NCI-H82 treated with DMSO at 0.1 percent for 48 hours (cell line): ENCODE measurements around the gene DPYSL4.

ENCODE experiments used
- DNase-seq: peaks from one replicate; lab custom pipeline; 2025; ENCODE audit not compliant: unreplicated experiment; lab: John Stamatoyannopoulos, UW

Gene DPYSL4

DNA sequence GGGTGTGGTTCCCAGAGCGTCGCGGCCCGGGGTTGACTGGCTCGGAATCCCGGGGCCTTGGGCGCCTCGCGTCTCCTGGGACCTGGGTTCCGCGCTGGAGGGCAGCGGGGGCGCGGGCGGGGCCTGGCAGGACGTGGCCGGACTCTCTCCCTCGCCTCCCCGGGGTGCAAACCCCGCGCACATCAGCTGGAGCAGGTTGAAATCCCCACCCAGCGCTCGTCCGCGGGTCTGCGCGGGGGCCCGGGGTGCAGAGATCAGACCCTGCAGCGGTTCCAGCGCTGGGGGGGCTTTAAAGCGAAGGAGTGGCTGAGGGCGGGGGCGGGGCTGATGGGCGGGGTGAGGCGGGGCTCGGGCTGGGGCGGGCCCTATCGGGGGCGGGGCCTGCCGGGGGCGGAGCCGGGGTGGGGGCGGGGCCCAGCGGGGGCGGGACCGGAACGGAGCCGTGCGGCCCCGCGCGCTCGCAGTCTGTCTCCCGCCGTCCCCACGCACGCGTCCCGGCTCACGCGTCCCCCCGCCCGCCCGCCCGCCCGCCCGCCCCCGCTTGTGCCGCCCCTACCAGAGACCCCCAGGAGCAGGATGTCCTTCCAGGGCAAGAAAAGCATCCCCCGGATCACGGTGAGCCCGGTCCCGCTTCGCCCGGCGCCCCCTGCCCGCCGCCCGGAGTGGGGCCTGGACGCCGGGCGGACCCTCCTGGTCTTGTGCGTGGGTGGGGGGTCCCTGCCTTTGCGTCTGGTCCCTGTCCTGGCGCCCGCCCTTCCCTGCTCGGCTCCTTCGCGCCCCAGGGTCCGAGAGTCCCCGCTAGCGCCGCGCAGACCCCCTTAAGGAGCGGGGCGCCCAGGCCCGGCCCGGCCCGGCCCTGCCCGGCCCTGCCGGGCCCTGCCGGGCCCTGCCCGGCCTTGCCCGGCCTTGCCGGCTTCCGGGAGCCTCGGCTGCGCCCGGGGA is at the start of gene DPYSL4:
Gene DPYSL4 (plus strand): TSS at position 461 of the 942 bp plus-strand sequence. CDS start 116 bp downstream, at position 577.
- DNase-seq = no peak

GRCh38 chr10:132137111-132138072 is 49.4 kb upstream of the DPYSL4 start:
- no peak for DNase-seq

- DNase-seq = no peak
Measured at GRCh38 chr10:132138133-132138532, 48.6 kb upstream of the DPYSL4 start.

GRCh38 chr10:132138596-132138995 is 48.2 kb upstream of the DPYSL4 start:
- no peak for DNase-seq

DNA sequence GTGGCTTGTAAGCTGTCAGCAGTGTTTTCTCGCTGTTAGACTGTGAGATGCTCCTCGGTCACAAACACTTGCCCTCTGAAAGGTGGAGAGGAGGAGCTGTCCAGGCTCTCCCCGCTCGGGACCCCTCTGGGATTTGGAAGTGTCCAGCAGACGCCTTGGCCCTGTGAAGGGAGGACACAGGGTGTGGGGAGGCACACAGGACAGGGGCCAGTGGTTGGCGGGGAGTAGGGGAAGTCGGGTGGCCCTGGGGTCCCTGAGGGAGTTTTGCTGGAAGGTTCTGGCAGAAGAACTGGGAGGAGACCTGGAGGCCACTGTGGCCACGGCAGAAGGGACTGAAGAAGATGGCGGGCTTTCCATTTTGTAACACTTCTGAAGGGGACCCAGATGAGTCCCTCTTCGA is 47.2 kb upstream of the DPYSL4 start:
- no peak for DNase-seq

GRCh38 chr10:132140167-132140925 is 46.4 kb upstream of the DPYSL4 start:
- DNase-seq = no peak

GRCh38 chr10:132141076-132141475 is 45.7 kb upstream of the DPYSL4 start:
- DNase-seq = no peak

- no peak for DNase-seq
Measured at GRCh38 chr10:132141526-132142395, 45.0 kb upstream of the DPYSL4 start.

DNA sequence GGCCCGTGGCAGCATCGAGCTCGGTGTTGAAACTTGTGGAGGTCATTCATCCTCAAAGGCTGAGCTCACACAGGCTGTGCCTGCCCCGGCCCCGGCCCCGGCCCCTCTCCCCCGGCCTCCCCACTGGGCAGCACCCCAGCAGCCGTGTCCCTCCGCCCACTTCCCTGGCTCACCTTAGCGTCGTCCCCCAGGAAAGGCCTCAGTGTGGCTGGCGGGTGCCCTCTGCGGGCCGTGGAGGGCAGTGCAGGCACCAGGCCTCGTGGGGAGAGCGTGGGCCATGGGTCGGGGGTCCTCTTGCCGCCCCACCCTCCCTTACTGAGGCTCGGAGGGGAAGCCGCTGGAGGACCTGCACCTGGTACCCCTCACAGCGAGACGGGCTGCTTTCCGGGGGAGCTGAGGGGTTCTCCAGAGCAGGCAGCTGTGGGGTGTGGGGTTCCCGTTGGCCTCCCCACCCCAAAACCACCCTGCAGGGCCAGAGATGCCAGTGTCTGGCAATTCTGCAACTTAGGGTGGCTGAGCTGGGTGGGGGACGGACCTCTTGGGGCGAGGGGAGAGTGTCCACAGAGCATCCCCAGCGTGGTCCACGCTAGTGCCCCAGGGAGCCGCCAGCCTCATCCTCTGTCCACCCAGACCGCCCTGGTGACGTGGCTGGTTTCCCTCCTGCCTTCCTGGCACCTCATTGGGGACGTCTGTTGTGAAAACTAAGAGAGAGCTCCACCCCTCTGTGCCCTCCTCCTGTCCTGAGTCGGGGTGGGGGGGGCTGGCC is 44.2 kb upstream of the DPYSL4 start:
- no peak for DNase-seq

DNA sequence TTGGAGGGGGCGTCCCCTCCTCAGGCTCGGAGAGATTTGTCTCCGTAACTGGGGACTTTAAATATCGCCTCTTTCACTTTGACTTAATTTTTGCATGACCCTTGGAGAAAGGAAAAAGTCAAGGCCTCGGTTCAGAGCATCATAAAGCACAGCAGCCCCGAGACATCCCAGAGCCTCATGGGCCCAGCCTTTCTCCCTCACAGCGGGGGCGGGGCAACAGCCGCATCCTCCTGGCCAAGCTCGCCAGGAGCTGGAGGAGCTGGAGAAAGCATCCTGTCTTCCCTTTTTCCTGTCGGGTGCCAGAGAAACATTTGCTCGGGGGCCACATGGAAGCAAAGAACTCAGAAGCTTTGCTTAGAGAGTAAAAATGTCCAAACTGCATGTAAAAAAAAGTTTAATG is 43.6 kb upstream of the DPYSL4 start:
- DNase-seq = no peak

- no peak for DNase-seq
Measured at GRCh38 chr10:132144086-132144485, 42.7 kb upstream of the DPYSL4 start.

DNA sequence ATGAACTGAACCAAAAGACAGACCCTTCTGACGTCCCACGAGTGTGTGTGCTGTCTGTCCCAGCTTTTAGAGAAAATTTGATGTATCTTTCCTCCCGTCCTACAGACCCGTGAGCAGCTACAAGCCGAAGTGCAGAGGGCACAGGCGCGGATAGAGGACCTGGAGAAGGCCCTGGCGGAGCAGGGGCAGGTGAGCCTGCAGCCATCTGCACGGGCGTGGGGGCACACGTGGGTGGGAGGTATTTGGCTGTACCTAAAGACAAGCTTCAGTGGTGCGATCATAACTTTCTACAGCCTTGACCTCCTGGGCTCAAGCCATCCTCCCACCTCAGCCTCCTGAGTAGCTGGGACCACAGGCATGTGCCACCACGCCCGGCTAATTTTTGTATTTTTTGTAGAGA is 41.7 kb upstream of the DPYSL4 start:
- no peak for DNase-seq

GRCh38 chr10:132145521-132146185 is 41.1 kb upstream of the DPYSL4 start:
- no peak for DNase-seq

DNA sequence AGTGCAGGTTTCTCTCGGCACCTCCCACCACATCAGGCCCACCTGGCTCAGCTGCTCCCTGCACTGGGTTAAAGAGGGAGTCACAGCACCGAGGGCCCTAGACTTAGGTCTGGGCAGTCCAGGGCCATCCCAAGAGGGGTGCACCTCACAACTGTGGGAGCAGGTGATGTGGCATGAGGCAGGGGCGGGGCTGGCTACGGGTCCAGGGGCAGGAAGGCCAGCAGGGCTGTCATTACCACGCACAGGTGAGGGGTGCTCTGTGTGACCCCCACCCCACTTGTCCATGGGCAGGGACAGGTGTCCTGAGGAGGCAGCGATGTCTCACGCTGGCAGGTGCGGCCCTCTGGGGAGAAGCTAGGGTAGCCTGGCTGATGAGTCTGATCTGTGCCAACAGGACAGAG is 40.5 kb upstream of the DPYSL4 start:
- no peak for DNase-seq

- no peak for DNase-seq
Measured at GRCh38 chr10:132146941-132147915, 39.5 kb upstream of the DPYSL4 start.

- DNase-seq = no peak
Measured at GRCh38 chr10:132148261-132149251, 38.2 kb upstream of the DPYSL4 start.
